GM19438 (cell line): ENCODE measurements around the gene CHN2.
"Not testable (repeated sequence)": the region's sequence is repeated elsewhere in the genome, so short reads cannot be mapped to it uniquely, and the experiment has no call there.

Experiments used
- ATAC-seq: cut with Tn5 transposase; IDR thresholded peaks from one replicate; pipeline ENCODE4 v1.9.1; 2021; ENCODE audit warnings: low read depth; ENCODE audit not compliant: unreplicated experiment

Gene CHN2

DNA sequence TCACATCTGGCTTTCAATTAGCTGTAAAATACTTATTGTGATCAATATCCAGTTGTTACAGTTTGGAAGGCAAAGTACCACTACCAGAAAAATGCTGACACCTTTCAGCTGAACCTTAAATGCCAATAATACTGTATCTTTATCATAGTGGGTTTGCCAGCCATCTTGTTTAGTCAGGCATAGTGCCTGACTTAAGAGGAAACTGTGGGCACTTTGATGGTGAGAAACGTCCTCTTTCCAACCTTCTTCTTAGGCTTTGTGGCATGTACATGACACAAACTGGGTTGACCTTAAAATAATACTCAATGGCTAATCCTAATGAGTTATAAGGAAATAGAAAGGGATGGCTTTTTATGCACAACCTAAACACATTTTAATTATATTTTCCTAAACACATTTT is 316.8 kb downstream of the CHN2 start:
- no peak for ATAC-seq

DNA sequence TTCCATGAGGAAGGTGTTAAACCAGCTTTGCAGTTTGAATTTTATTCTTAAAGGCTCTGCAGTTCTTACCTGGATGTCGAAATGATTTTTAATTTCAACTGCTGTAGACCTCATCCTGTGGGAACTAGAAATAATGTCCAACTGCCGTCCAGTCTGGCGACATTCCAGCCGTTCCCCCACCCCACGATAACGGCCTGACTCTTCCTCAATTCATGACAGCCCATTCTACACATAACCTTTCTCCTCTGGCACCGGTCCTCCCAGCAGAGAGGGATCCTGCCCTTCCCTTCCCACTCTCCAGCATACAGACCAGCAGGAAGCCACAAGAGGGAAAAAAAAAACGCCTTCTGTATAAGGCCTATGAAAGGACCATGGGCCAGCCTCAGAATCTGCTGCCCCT is 317.3 kb downstream of the CHN2 start:
- no peak for ATAC-seq

DNA sequence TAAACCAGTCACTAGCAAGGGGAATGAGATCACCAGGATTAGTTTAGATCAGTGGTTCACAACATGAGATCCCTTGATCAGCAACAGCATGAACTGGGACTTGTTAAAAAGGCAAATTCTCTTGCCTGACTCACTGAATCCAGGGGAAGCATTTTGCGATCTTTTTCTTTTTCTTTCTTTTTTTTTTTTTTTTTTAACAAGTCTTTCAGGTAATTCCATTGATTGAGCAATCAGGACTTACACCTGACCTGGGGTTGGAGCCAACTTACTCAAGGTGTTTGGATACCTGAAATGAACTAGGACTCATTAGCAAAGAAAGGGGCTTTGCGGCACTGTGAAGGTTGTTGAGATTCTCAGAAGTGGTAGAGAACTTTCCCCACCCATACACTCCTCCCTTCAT is 321.9 kb downstream of the CHN2 start:
- ATAC-seq: no peak

DNA sequence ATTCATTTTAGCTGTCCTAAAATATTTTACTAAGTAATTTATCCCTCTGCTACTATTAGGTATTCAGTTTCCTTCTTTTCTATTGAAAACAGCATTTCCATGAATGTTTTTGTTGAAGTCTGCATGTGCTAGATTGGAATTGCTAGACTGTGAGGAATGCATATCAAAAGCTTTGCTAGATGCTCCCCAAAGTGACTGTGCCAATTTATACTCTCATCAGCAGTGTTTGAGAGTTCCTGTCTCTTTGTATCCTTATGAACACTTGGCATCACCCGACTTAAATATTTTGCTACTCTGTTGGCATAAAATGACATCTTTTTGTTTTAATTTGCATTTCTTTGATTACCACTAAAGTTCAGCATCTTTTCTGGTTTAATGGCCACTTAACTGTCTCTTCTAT is 324.0 kb downstream of the CHN2 start:
- ATAC-seq: no peak

- no peak for ATAC-seq
Measured at GRCh38 chr7:29523728-29524127, 329.2 kb downstream of the CHN2 start.

- ATAC-seq: no peak
Measured at GRCh38 chr7:29527505-29528108, 333.0 kb downstream of the CHN2 start.

GRCh38 chr7:29528526-29528925 is 334.0 kb downstream of the CHN2 start:
- ATAC-seq: not testable (repeated sequence)
